Measurements from ENCODE around the gene CHI3L1. TPM values are rescaled to one million over a fixed set of nuclear protein-coding genes. Genes with fewer than 3 reads are reported as not detected.

Gene CHI3L1
- total and polyA plus RNA-seq, 10 of the 15 experiments (the other 5 are each of a cell fraction or from before 2014, with no cell fraction given), result 0.10 to 1.7 (median 0.39) TPM

DNA sequence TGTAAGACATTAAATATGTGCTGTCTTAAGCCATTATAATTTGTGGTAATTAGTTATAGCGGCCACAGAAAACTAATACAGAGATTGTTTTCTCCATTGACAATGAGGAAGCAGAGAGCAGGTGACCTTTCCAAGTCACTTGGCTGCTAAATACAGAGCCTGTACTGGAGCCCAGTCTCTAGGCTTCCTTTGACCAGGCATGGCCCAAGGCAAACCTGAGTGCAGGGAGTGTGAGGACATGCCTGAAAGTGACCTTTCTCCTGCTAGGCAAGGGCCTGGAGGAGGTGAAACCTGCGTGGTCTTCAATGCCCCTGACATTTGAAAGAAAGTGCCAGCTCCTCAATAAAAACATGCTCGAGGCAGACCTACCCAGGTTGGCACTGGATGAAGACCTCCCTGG, 12.5 kb upstream of the CHI3L1 start:
- CTCF ChIA-PET, result interaction anchor here (1.0 to 1.9 kb wide), 3 partner anchors 17 to 205 kb away, joined by 3 to 13 read pairs (median 4); no protein-coding TSS in a partner anchor
- no peaks in the 10 kb centered on the region for H3K4me1 ChIP-seq (ENCODE audit: control insufficient read depth, insufficient read depth, low read length)
- H2AFZ ChIP-seq (ENCODE audit: control insufficient read depth, low read depth, low read length), result no peak overlapping the region
- ATAC-seq (no peak), FAIRE-seq (no peak), DNase-seq (ENCODE audit: low read depth, low spot score) (no peak)
- RAD21 ChIA-PET (ENCODE audit: unreplicated experiment), result no interaction called here
- no peaks in the 10 kb centered on the region for H3K9me3 ChIP-seq (replicated peaks; ENCODE audit: control insufficient read depth, insufficient read depth, low read length)
- SMC1A ChIA-PET (ENCODE audit: uncharacterized antibody, unreplicated experiment), result interaction anchor here (1.1 kb wide), 1 partner anchor 19 kb away, joined by 3 read pairs; no protein-coding TSS in a partner anchor
- H3K4me3 ChIP-seq, result no peak overlapping the region
- no peak overlapping the region for H3K9ac ChIP-seq (ENCODE audit: control insufficient read depth, insufficient read depth, low read length)
- intact Hi-C loops (cut with micrococcal nuclease; ENCODE audit: unreplicated experiment) (no loop called here), in situ Hi-C loops (cut with MboI) (no loop called here)
- BruUV-seq (replicated peaks), result no TSS peak
- no peaks in the 10 kb centered on the region for H3K36me3 ChIP-seq (ENCODE audit: control insufficient read depth in 2 of 2, insufficient read depth in 2 of 2, low read length in 1 of 2)
- no peaks in the 10 kb centered on the region for H3K79me2 ChIP-seq (ENCODE audit: control insufficient read depth, insufficient read depth, low read length)
- POLR2A ChIA-PET, result no interaction called here
- no peak overlapping the region for H3K4me2 ChIP-seq (ENCODE audit: control insufficient read depth, insufficient read depth)
- no peaks in the 10 kb centered on the region; the same call in 1 of the 2 replicates for H4K20me1 ChIP-seq (ENCODE audit: control insufficient read depth, insufficient read depth)
- H3K27ac ChIP-seq (ENCODE audit: control insufficient read depth, insufficient read depth), result no peak overlapping the region
- no peak for TF ChIP-seq SIX5 (IDR thresholded peaks at IDR 0.05; ENCODE audit: low read depth, low read length, severe bottlenecking)
- TF ChIP-seq, protein P1, sequence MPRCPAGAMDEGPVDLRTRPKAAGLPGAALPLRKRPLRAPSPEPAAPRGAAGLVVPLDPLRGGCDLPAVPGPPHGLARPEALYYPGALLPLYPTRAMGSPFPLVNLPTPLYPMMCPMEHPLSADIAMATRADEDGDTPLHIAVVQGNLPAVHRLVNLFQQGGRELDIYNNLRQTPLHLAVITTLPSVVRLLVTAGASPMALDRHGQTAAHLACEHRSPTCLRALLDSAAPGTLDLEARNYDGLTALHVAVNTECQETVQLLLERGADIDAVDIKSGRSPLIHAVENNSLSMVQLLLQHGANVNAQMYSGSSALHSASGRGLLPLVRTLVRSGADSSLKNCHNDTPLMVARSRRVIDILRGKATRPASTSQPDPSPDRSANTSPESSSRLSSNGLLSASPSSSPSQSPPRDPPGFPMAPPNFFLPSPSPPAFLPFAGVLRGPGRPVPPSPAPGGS (IDR thresholded peaks at IDR 0.05; ENCODE audit: borderline replicate concordance, insufficient read depth, low read depth, low read length, poor library complexity, severe bottlenecking), result no peak
- TF ChIP-seq NFYB (IDR thresholded peaks at IDR 0.05; ENCODE audit: insufficient read depth, low read depth, low read length), result no peak
- TF ChIP-seq NBN (IDR thresholded peaks at IDR 0.05), result no peak
- no peak for TF ChIP-seq ZNF207 (IDR thresholded peaks at IDR 0.05; ENCODE audit: borderline replicate concordance)
- no peak for TF ChIP-seq RB1 (IDR thresholded peaks at IDR 0.05; ENCODE audit: borderline replicate concordance)
- TF ChIP-seq CEBPB (IDR thresholded peaks at IDR 0.05; ENCODE audit: borderline replicate concordance in 1 of 2, low read depth in 2 of 2, low read length in 2 of 2), result no peak
- no peak for TF ChIP-seq SP1 (IDR thresholded peaks at IDR 0.05; ENCODE audit: low read depth, low read length)
- TF ChIP-seq IRF3 (IDR thresholded peaks at IDR 0.05), result no peak
- TF ChIP-seq, protein P2, sequence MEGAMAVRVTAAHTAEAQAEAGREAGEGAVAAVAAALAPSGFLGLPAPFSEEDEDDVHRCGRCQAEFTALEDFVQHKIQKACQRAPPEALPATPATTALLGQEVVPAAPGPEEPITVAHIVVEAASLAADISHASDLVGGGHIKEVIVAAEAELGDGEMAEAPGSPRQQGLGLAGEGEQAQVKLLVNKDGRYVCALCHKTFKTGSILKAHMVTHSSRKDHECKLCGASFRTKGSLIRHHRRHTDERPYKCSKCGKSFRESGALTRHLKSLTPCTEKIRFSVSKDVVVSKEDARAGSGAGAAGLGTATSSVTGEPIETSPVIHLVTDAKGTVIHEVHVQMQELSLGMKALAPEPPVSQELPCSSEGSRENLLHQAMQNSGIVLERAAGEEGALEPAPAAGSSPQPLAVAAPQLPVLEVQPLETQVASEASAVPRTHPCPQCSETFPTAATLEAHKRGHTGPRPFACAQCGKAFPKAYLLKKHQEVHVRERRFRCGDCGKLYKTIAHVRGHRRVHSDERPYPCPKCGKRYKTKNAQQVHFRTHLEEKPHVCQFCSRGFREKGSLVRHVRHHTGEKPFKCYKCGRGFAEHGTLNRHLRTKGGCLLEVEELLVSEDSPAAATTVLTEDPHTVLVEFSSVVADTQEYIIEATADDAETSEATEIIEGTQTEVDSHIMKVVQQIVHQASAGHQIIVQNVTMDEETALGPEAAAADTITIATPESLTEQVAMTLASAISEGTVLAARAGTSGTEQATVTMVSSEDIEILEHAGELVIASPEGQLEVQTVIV (IDR thresholded peaks at IDR 0.05; ENCODE audit: borderline replicate concordance, partially characterized antibody), result no peak
- TF ChIP-seq, protein P3, sequence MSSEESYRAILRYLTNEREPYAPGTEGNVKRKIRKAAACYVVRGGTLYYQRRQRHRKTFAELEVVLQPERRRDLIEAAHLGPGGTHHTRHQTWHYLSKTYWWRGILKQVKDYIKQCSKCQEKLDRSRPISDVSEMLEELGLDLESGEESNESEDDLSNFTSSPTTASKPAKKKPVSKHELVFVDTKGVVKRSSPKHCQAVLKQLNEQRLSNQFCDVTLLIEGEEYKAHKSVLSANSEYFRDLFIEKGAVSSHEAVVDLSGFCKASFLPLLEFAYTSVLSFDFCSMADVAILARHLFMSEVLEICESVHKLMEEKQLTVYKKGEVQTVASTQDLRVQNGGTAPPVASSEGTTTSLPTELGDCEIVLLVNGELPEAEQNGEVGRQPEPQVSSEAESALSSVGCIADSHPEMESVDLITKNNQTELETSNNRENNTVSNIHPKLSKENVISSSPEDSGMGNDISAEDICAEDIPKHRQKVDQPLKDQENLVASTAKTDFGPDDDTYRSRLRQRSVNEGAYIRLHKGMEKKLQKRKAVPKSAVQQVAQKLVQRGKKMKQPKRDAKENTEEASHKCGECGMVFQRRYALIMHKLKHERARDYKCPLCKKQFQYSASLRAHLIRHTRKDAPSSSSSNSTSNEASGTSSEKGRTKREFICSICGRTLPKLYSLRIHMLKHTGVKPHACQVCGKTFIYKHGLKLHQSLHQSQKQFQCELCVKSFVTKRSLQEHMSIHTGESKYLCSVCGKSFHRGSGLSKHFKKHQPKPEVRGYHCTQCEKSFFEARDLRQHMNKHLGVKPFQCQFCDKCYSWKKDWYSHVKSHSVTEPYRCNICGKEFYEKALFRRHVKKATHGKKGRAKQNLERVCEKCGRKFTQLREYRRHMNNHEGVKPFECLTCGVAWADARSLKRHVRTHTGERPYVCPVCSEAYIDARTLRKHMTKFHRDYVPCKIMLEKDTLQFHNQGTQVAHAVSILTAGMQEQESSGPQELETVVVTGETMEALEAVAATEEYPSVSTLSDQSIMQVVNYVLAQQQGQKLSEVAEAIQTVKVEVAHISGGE (CRISPR knock-in tag; IDR thresholded peaks at IDR 0.05), result no peak
- TF ChIP-seq CHD4 (IDR thresholded peaks at IDR 0.05), result no peak
- H3K27me3 ChIP-seq (replicated peaks in 1 of 2; ENCODE audit: control insufficient read depth in 2 of 2, insufficient read depth in 2 of 2, low read length in 1 of 2), result peaks cover 0 to 5% of the 10 kb centered on the region in 2 experiments; a peak in 2 of 4 replicates
- WGBS (ENCODE audit: insufficient coverage, insufficient replicate concordance, low lambda C conversion rate, missing lambda C conversion rate), result 29% methylated on average over 3 of the region's 3 CpGs

Data from GM12878 (cell line).